ENCODE measurements around the gene LAS1L. TPM values are rescaled to one million over a fixed set of nuclear protein-coding genes. Genes with fewer than 3 reads are reported as not detected.
"Not testable (repeated sequence)": the region's sequence is repeated elsewhere in the genome, so short reads cannot be mapped to it uniquely, and the experiment has no call there.

Gene LAS1L
- total RNA-seq, 1 donor from 2014 or later, result 15.0 TPM

DNA sequence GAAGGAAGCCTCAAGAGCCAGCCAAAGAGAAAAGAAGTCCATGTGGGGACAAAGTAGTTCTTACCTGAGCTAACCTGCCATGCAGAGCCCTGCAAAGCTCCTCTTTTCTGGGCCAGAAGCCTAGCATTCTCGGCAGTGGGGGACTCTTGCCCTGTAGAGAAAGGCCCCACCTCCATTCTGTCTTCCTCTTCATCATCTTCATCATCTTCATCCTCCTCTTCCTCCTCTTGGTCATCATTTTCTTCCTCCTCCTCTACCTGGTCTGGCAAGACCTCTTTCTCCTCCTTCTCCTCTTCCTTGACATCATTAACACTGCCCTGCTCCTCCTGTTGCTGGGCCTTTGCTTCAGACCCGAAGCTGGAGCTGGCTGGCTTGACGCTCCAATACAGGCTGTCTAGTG is 16.7 kb downstream of the LAS1L start:
- DNase-seq, result no peak

DNA sequence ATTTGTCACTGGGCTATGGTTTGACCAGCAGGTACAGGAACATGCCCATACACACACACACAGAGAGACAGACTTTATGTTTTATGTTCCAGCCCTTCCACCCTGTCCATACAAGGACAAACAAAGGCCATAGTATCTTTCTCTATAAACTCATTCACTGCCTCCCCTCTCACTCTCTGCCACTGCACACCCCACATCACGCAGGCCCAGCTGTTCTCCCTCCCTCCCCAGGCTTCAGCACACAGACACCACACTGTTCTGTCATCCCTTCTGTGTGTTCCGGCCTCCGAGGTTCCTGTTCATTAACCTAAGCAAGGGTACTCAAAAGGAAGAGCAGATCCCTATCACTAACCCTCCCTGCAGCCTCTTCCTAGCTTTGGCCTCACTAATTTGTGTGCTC is 17.8 kb downstream of the LAS1L start:
- no peak for DNase-seq

DNA sequence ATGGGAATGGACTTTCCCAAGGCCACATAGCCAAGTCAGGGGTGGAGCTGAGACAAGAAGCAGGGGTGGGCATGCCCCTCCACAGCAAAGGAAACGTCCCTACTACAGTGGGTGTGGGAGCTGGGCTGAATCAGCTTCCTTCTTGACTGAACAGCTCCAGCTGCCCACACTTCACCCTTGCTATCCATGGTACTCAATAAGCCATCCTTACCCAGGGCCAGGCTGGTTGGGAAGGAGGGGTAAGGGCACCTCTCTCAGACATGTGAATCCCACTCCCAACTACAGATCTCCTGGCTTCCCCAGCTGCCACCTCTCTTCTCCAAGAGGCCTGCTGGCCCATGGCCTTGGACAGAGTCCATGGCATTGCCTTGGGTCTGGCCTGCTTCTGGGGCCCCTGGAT is 21.0 kb downstream of the LAS1L start:
- no peak for DNase-seq

DNA sequence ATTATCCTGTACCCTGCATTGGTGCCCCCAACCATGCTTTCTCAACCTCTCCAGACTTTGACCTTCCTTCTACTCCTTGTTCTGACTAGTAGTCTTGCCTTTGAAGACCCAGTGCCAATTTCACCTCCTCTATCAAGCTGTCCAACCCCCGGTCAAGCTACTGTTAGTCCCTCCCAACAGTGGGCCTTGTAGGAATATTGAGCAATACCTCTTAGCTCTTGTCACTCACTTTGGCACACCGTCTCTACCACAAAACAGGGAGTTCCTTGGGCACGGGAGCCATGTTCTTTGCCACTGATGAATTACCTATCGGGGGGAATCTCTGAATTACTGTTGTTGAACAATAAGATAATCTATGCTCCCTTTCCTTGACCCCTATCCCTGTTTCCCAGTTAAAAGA is 25.2 kb downstream of the LAS1L start:
- no peak for DNase-seq

DNA sequence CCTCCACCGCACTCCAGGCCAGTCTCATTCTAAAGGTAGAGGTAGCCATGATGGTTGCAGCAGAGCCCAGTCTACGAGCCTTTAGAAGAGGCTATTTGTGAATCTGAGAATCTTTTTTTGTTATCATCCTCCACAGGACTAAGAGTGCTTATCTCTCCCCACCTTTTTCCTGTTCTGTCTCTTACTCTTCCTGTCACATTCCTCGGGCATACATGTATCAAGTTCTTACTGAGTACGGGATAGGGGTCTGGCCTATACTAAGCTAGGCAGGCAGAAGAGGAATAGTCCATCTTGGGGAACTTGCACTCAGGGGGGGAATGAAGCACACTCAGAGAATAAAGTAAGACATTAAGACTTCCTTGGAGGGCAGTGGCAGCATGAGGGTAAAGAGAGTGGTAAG is 25.7 kb downstream of the LAS1L start:
- DNase-seq, result no peak

DNA sequence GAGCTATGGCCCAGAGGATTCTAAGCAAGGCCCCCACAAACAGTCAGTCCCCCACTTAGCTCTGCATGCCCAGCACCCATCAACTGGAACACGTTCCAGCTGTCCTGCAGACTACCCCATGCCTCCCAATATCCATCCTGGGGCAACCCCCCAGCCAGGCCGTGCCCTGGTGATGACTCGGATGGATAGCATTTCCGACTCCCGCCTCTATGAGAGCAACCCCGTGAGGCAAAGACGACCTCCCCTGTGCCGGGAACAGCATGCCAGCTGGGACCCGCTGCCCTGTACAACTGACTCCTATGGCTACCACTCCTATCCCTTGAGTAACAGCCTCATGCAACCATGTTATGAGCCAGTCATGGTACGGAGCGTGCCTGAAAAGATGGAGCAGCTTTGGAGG is 32.0 kb downstream of the LAS1L start:
- no peak for DNase-seq

DNA sequence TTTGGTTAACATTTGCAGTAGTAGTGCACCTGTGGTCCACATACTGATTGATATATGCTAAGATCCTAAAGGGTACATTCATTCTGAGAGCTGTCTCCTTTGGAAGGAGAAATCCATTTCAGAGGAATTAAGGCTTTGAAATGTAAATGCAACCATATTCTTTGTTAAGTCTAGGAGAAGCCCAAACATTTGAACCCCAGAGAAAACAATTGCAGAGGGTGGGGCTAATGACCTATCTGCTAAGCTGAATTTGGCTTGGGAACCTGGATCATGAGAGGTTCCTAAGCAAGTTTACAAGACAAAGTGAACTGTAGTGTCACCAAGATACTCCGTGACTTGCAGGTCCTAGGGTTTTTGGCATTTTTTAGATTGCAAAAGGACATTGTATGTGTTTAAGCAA is 41.2 kb downstream of the LAS1L start:
- no peak for DNase-seq

DNA sequence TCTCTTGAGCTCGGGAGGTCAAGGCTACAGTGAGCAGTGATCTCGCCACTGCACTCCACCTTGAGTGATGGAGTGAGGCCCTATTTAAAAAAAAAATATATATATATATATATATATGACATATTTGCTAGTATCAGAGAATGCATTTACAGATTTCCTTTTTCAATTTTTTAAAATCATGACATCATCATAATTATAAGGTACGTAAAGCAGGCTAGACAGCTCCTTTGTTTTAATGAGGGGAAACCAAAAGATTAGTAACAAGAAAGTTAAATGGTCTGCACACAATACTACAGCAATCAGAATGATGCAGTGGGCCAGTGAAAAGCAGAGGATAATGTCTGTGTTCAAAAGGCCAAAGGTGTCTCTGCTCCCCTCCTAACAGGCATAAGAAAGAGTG is 43.0 kb downstream of the LAS1L start:
- no peak for DNase-seq

DNA sequence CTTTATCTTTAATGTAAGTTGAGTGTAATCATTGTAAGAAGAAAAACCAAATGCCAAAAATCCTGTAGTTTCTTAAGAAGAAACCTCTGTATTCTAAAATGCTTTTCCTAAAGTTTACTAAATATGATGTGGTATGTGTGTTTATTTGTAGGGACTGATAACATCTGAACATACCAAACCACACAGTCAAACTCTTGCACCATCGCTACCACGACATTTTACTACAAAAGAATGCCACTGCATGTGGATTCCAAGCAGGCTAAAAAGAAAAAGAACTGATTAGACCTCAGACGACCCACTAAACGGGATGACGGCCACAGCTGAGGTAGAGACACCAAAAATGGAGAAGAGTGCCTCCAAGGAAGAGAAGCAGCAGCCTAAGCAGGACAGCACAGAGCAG is 46.1 kb downstream of the LAS1L start:
- no peak for DNase-seq

DNA sequence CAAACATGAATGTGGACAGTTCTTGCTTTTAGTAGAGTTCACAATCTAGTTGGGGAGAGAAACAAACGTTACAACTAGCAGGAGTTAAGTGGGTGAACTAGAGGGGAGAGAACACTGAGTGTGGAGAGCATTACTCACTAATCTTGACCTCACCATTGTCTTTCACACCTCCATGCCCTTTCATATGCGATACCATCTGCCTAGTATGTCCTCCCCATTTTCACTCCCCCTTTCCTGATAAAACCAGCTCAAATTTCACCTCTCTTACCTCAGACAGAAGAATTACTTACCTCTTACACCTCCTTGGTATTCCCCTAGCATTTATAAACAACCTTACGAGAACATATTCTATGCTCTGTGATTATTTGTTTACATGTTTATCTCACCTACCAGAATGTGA is 53.6 kb downstream of the LAS1L start:
- DNase-seq, result no peak

DNA sequence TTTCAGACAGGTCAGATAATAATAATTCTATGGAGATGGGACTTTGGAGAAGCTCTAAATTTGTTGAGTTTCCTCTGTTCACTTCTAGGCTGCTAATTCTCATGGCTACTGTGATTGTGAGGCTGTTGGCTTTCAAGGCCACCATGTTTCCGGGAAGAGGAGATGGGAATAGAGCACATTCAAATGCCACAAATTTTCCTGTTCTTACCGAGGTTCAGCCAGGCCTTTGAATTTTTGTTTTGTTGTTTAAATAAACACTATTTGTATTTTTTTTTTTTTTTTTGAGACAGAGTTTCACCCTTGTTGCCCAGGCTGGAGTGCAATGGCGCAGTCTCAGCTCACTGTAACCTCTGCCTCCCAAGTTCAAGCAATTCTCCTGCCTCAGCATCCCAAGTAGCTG is 55.5 kb downstream of the LAS1L start:
- DNase-seq, result not testable (repeated sequence)

DNA sequence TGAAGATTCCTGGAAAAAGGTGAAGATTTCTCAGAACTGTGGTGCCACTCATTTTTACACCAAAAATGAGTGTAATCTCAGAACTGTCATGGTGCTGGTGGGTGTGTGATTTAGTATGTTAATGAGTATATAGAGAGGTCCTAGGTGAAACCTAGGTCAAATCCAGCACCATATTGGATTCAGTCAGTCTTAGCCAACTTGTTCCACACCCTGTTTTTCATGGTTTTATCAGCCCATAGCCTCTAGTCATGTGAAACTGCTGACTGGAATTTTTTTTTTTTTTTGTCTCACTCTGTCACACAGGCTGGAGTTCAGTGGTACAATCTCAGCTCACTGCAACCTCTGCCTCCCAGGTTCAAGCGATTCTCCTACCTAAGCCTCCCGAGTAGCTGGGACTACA is 58.0 kb downstream of the LAS1L start:
- no peak for DNase-seq

DNA sequence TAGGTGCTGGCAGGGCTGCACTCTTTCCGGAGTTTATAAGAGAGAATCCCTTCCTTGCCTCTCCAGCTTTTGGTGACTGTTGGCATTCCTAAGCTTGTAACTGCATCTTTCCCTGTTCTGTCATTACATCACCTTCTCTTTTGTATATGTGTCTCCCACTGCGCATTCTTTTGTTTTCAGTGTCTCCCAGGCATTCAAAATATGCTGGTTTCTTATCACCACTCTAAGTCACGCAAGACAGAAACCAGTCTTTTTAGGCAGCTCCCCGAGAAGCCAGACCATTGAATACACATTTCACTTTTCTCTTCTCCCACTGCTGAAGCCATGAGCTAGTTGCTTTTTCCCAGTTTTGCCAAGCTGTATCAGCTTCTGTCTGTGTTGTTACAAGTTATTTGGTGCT is 71.0 kb downstream of the LAS1L start:
- DNase-seq, result no peak

Other genes with a start within 250 kb of the LAS1L start
- gene MSN, start 132.9 kb upstream of the LAS1L start, total RNA-seq, result 77.5 TPM